Hepatocyte (in vitro differentiated cells): Measurements from ENCODE around the gene PABPC1L. TPM values are rescaled to one million over a fixed set of nuclear protein-coding genes. Genes with fewer than 3 reads are reported as not detected.
"Not testable (repeated sequence)": the region's sequence is repeated elsewhere in the genome, so short reads cannot be mapped to it uniquely, and the experiment has no call there.

Experiments
- DNase-seq: peaks from one replicate; pipeline ENCODE4 v3.0.0-alpha.2; 2016; ENCODE audit warnings: low spot score
- H2AFZ ChIP-seq: fragments of 200-600 bp; sonication (generic); 2 replicates; pipeline ENCODE4 v1.6.0; 2016; ENCODE audit warnings: antibody characterized with exemption, mild to moderate bottlenecking
- H3K27ac ChIP-seq: fragments of 200-600 bp; sonication (generic); 2 replicates; pipeline ENCODE4 v1.5.1; 2016; ENCODE audit warnings: mild to moderate bottlenecking
- H3K27me3 ChIP-seq: fragments of 200-600 bp; sonication (generic); 2 replicates; pipeline ENCODE4 v1.6.1; 2016
- H3K36me3 ChIP-seq: fragments of 200-600 bp; sonication (generic); replicated peaks from 2 replicates; pipeline ENCODE4 v1.5.1; 2016; ENCODE audit warnings: low read depth; ENCODE audit not compliant: insufficient read depth
- H3K4me1 ChIP-seq: fragments of 200-600 bp; sonication (generic); 2 replicates; pipeline ENCODE4 v1.5.1; 2016; ENCODE audit warnings: mild to moderate bottlenecking, moderate library complexity; ENCODE audit not compliant: insufficient read depth
- H3K4me2 ChIP-seq: fragments of 200-600 bp; sonication (generic); 2 replicates; pipeline ENCODE4 v1.6.0; 2016
- H3K4me3 ChIP-seq: fragments of 200-600 bp; sonication (generic); 2 replicates; pipeline ENCODE4 v1.5.1; 2016; ENCODE audit warnings: mild to moderate bottlenecking
- H3K79me2 ChIP-seq: fragments of 200-600 bp; sonication (generic); 2 replicates; pipeline ENCODE4 v1.6.0; 2017; ENCODE audit warnings: mild to moderate bottlenecking
- H3K9me2 ChIP-seq: fragments of 200-600 bp; sonication (generic); replicated peaks from 2 replicates; pipeline ENCODE4 v1.6.0; 2017; ENCODE audit warnings: mild to moderate bottlenecking; ENCODE audit not compliant: insufficient read depth
- H3K9me3 ChIP-seq: fragments of 200-600 bp; sonication (generic); 2 replicates; pipeline ENCODE4 v1.5.1; 2016; ENCODE audit warnings: low read depth, mild to moderate bottlenecking
- H4K20me1 ChIP-seq: fragments of 200-600 bp; sonication (generic); 2 replicates; pipeline ENCODE4 v1.6.0; 2016; ENCODE audit warnings: mild to moderate bottlenecking; ENCODE audit not compliant: insufficient read depth, poor library complexity, severe bottlenecking
- EZH2 ChIP-seq: fragments of 200-600 bp; sonication (generic); IDR thresholded peaks from 2 replicates; pipeline ENCODE4 v1.6.1; 2016; ENCODE audit warnings: antibody characterized with exemption, mild to moderate bottlenecking, borderline replicate concordance
- EZH2phosphoT487 ChIP-seq: fragments of 200-600 bp; sonication (generic); IDR thresholded peaks from one replicate; pipeline ENCODE4 v1.6.1; 2018; ENCODE audit warnings: antibody characterized with exemption, mild to moderate bottlenecking, low read depth, moderate library complexity; ENCODE audit not compliant: unreplicated experiment, severe bottlenecking
- WGBS: methylation state at CpG from one replicate; pipeline ENCODE4 v1.1.6; 2016; ENCODE audit warnings: low lambda C conversion rate; ENCODE audit errors: missing lambda C conversion rate; 5-methylcytosine and 5-hydroxymethylcytosine counted together
- polyA plus RNA-seq: library from polyadenylated mRNA; unstranded; fragments of >200 nt; fragmentation: Nextera tagmentation; extraction: Ambion mirVana; gene quantifications from 2 replicates; pipeline ENCODE4 v1.2.1, GENCODE V29; 2016
- total RNA-seq: library from RNA; depleted of rRNA; stranded (reverse); fragments of >200 nt; gene quantifications from 2 replicates; pipeline ENCODE4 v1.2.3, GENCODE V29; 2014
- TF ChIP-seq, protein P1 (sequence below): fragments of 200-600 bp; sonication (generic); IDR thresholded peaks from 2 replicates; pipeline ENCODE4 v1.5.1; 2016; ENCODE audit warnings: antibody characterized with exemption, mild to moderate bottlenecking; ENCODE audit not compliant: poor library complexity

The PABPC1L gene
- total and polyA plus RNA-seq, 2 experiments from 2014 or later: 15.6 to 23.5 TPM

DNA sequence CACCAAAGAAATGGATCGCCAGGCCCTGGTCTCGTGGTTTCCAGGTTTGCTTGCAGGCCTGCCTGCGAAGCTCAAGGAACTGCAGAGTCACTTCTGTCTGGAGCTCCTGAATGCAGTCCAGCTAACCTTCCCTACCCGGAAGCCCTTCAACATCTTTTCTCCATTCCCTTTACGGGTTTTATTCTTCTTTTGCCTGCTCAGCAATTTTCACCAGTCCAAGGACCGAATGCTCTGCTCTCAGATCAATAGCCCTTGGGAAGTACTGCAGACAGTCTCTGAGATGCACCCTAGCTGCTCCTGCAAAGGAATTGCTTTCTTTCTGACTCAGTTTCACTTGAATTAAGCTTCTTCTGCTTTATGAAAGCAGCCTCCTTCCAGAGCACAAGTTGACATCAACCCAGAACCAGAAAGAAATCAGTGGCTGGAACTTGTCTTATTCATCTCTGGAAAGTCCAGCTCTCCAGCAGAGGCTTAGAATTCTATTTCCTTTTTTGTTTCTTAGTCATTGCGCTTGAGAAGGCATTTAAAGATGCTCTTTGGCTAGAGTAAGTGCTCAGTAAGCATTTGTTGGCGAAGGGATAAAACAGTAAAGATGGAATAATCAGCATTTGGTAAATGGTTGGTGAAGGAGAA, 43.0 kb upstream of the PABPC1L start:
- peaks cover 16% of the 10 kb centered on the region for H3K4me1 ChIP-seq
- no peak overlapping the region for H3K4me3 ChIP-seq
- WGBS: 84% methylated on average over 8 of the region's 8 CpGs
- H3K79me2 ChIP-seq: no peaks in the 10 kb centered on the region
- TF ChIP-seq, protein P1, sequence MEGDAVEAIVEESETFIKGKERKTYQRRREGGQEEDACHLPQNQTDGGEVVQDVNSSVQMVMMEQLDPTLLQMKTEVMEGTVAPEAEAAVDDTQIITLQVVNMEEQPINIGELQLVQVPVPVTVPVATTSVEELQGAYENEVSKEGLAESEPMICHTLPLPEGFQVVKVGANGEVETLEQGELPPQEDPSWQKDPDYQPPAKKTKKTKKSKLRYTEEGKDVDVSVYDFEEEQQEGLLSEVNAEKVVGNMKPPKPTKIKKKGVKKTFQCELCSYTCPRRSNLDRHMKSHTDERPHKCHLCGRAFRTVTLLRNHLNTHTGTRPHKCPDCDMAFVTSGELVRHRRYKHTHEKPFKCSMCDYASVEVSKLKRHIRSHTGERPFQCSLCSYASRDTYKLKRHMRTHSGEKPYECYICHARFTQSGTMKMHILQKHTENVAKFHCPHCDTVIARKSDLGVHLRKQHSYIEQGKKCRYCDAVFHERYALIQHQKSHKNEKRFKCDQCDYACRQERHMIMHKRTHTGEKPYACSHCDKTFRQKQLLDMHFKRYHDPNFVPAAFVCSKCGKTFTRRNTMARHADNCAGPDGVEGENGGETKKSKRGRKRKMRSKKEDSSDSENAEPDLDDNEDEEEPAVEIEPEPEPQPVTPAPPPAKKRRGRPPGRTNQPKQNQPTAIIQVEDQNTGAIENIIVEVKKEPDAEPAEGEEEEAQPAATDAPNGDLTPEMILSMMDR: no peak
- no peak for TF ChIP-seq EZH2phosphoT487
- TF ChIP-seq EZH2: no peak
- no peaks in the 10 kb centered on the region for H3K27me3 ChIP-seq
- H2AFZ ChIP-seq: no peak overlapping the region
- no peaks in the 10 kb centered on the region for H3K9me3 ChIP-seq
- no peaks in the 10 kb centered on the region for H3K36me3 ChIP-seq
- H3K27ac ChIP-seq: no peak overlapping the region
- no peak for DNase-seq
- no peaks in the 10 kb centered on the region for H3K9me2 ChIP-seq
- H3K4me2 ChIP-seq: peak overlapping the region; percentile 65
- H4K20me1 ChIP-seq: no peaks in the 10 kb centered on the region

GRCh38 chr20:44869471-44869870, 40.4 kb upstream of the PABPC1L start:
- Histone ChIP-seq H3K27me3 (no peaks in the 10 kb centered on the region), H4K20me1 (no peaks in the 10 kb centered on the region), H3K4me3 (no peak overlapping the region), H3K79me2 (no peaks in the 10 kb centered on the region), H3K36me3 (no peaks in the 10 kb centered on the region), H3K9me3 (no peaks in the 10 kb centered on the region), H3K4me1 (no peaks in the 10 kb centered on the region), H3K9me2 (no peaks in the 10 kb centered on the region), H2AFZ (no peak overlapping the region), H3K27ac (no peak overlapping the region), H3K4me2 (no peak overlapping the region)
- WGBS: 77% methylated on average over 5 of the region's 5 CpGs
- DNase-seq: no peak
- TF ChIP-seq EZH2phosphoT487 (no peak), EZH2 (no peak)
- TF ChIP-seq, protein P1: no peak

DNA sequence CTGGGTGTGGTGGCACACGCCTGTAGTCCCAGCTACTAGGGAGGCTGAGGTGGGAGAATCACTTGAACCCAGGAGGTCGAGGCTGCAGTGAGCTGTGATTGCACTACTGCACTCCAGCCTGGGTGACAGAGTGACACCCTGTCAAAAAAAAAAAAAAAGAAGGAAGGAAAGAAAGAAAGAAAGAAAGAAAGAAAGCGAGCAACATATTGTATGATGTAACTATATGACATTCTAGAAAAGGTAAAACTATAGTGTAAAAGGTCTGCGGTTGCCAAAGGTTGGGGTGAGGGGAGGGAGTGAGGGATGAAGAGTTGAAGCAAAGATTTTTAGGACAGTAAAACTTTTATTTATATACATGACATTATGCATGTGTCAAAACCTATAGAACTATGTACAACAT, 27.5 kb upstream of the PABPC1L start:
- H3K9me3 ChIP-seq, DNase-seq, H3K36me3 ChIP-seq, H3K4me1 ChIP-seq, H2AFZ ChIP-seq, H3K9me2 ChIP-seq, H3K27me3 ChIP-seq, H3K4me3 ChIP-seq, H3K4me2 ChIP-seq, H3K27ac ChIP-seq: not testable (repeated sequence)
- peaks cover 17% of the 10 kb centered on the region for H3K79me2 ChIP-seq
- 92% methylated on average over 4 of the region's 4 CpGs for WGBS
- H4K20me1 ChIP-seq: peaks cover 15% of the 10 kb centered on the region

DNA sequence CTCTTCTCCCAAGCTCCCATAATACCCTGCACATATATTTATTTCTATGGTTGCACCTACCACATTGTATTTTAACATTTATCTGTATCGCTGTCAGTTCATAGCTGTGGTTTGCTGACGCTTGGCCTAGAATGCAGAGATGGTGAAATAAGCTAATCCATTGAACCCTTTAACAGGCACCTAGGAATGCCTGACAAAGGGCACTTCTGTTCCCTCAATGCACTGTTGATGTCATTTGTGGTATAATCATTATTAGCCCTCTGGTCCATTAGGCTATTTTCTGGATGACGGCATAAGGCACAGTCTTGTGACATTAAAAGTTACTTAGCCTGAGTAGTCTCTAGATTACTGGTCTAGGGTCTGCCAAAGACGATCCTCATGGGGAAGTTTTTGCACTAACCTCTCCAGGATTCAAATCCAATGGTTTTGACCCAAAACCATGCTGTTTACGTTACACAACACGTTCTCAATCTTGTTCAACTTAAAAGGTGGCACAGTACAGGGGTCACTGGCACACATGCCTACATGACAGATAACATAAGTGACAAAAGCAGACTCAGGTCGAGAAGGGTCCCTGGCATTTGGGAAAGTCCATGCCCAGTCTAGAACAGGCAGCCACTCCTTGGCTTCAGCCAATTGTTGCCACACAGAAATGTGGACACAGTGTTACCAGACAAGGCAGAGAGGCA, 26.5 kb upstream of the PABPC1L start:
- H2AFZ ChIP-seq: no peak overlapping the region
- no peaks in the 10 kb centered on the region for H3K9me3 ChIP-seq
- H3K4me2 ChIP-seq: no peak overlapping the region
- no peak overlapping the region for H3K4me3 ChIP-seq
- TF ChIP-seq EZH2: no peak
- TF ChIP-seq, protein P1: no peak
- TF ChIP-seq EZH2phosphoT487: no peak
- DNase-seq: no peak
- H3K79me2 ChIP-seq: peaks cover 27% of the 10 kb centered on the region
- H4K20me1 ChIP-seq: peaks cover 25% of the 10 kb centered on the region
- WGBS: 93% methylated on average over 7 of the region's 7 CpGs
- peaks cover 13% of the 10 kb centered on the region for H3K4me1 ChIP-seq
- no peak overlapping the region for H3K27ac ChIP-seq
- H3K27me3 ChIP-seq: no peaks in the 10 kb centered on the region
- no peaks in the 10 kb centered on the region for H3K36me3 ChIP-seq
- H3K9me2 ChIP-seq: no peaks in the 10 kb centered on the region
